ENCODE data around the gene CPTP. TPM values are rescaled to one million over a fixed set of nuclear protein-coding genes. Genes with fewer than 3 reads are reported as not detected.

CPTP gene
- total RNA-seq, 4 donors from 2014 or later = 10.4 to 42.7 (median 30.1) TPM

DNA sequence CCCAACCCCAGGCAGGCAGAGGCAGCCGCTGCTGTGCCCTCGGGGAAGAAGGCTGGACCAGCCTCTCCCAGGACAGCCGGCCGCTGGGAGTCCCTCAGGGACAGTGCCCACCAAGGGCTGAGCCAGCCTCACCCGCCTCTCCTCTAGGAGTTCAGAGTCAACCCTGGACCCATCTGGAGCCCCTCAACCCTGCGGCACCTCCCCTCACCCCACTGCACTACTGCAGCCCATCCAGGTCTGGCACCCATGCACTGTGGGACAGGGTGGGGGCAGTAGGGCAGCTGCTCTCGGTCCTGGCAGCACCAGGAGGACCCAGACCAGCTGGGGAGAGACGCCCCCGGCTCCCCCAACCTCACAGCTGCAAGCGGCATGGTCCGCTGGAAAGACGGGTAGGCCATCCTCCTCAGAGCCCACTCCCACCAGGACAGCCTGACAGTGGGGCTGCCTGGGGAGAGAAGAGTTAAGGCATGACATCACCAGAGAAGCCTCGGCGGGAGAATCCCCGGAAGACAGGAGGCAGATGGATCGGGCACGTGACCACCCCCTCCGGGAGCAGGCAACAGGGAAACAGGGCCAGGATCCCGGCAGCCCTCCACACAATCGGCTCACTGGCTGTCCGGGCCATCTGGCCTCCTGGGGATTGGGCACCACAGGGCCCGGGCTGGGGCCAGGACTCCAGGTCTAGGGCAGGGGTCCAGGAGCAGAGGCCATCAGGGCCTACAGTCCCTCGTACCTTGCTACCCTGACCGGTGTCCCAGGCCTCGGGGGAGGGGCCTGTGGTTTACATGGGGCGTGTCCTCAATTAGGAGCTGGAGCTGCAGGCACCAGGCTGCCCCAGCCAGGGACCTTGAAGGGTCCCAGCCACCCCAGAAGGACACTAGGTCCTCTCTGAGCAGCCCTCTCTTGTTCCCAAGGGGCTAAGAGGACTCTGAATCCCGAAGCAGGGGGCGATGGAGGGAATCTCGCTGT, 20.0 kb upstream of the CPTP start:
- ATAC-seq = peak; percentile 44
- Histone ChIP-seq H3K27me3 (no peaks in the 10 kb centered on the region), H3K36me3 (peaks cover 0 to 10% of the 10 kb centered on the region in 2 donors), H3K9me3 (no peaks in the 10 kb centered on the region), H3K4me1 (peaks cover 2 to 58% (median 41%) of the 10 kb centered on the region in 3 donors), H3K27ac (peak overlapping the region; percentile 39 to 89 (median 82)), H3K4me3 (peak overlapping the region; percentile 30 to 95)
- WGBS, 2 donors (ENCODE audit: low coverage in 1 of 2) = no CpG with 5 or more reads among the region's 29 CpGs
- TF ChIP-seq POLR2AphosphoS5 (IDR thresholded peaks at IDR 0.05) = peak; percentile 22
- no peak for TF ChIP-seq POLR2A (IDR thresholded peaks at IDR 0.05)

DNA sequence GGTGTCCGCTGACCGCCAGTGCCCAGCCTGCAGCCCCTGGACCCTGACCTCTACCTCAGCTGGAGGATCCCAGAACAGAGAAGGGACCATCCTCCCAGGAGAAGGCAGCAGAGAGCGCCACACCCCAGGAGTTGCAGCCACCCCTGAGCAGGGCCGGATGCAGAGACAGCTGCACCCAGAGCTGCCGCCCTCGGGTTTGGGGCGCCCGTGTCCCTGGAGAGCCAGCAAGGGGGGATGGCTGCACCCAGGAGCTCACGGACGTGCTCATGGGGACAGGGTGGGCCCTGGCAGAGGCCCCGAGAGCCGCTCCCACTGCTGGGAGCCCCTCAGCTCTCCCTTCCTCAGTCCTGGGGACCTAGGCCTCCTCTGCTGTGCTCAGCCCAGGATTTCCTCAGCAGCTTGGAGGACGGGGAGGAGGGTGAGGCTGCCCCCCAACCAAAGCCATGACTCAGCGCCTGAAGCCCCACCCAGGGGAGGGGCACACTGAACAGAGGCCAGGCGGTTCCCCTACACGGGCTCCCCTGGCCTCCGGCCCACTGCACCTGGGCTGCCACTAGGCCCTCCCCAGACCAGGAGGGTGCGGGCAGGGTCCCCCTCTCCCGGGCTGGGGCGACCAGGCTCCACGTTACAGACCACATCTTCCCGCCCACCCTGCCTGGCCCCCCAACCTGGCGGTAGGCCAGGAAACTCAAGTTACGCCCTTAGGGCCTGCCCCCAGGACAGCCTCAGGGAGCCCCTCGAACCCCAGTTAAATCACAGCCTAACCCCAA, 19.1 kb upstream of the CPTP start:
- H3K36me3 ChIP-seq = peaks cover 0 to 9% of the 10 kb centered on the region in 2 donors
- peaks cover 2 to 67% (median 42%) of the 10 kb centered on the region in 3 donors for H3K4me1 ChIP-seq
- peak overlapping the region; percentile 30 to 95 for H3K4me3 ChIP-seq
- ATAC-seq = peak; percentile 35
- H3K27me3 ChIP-seq = no peaks in the 10 kb centered on the region
- whole genome bisulfite sequencing, 2 donors (ENCODE audit: low coverage in 1 of 2) = 4% methylated on average over 3 of the region's 25 CpGs; no CpG with 5 or more reads in 1 of the 2 donors
- H3K27ac ChIP-seq = peak overlapping the region; percentile 39 to 89 (median 82)
- H3K9me3 ChIP-seq = no peaks in the 10 kb centered on the region
- peak; percentile 27 for TF ChIP-seq POLR2AphosphoS5 (IDR thresholded peaks at IDR 0.05)
- TF ChIP-seq, protein P1, sequence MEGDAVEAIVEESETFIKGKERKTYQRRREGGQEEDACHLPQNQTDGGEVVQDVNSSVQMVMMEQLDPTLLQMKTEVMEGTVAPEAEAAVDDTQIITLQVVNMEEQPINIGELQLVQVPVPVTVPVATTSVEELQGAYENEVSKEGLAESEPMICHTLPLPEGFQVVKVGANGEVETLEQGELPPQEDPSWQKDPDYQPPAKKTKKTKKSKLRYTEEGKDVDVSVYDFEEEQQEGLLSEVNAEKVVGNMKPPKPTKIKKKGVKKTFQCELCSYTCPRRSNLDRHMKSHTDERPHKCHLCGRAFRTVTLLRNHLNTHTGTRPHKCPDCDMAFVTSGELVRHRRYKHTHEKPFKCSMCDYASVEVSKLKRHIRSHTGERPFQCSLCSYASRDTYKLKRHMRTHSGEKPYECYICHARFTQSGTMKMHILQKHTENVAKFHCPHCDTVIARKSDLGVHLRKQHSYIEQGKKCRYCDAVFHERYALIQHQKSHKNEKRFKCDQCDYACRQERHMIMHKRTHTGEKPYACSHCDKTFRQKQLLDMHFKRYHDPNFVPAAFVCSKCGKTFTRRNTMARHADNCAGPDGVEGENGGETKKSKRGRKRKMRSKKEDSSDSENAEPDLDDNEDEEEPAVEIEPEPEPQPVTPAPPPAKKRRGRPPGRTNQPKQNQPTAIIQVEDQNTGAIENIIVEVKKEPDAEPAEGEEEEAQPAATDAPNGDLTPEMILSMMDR (IDR thresholded peaks at IDR 0.05) = no peak

DNA sequence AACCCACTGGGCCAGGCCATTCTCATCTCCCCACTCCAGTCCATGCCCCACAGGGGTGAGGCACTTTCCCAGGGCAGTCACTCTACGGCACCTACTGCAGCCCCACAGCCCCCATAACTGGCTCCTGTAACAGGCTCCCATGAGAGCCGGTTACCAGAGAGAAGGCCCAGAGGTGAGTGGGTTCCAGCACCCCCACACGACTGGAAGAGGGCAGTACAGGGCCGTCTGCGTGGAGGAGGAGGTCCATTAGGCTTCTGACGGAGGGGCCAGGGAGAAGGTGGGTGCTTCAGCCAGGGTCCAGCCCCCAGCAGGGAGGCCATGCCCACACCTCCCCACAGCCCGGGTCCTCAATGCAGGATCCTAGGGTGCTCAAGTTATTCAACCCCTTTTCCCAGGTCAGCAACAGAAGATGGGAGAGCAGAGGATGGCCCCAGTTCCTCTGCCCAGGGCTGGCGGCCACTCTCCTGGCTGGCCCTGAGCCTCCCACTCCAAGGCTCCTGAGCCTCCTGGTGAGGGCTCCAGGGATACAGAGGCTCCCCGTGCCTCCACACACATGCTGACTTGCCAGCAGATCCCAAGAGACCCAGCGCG, 18.4 kb upstream of the CPTP start:
- H3K27ac ChIP-seq = peak overlapping the region in 3 of 4 donors; percentile 79 to 89 (median 84)
- 0% methylated on average over 1 of the region's 11 CpGs; no CpG with 5 or more reads in 1 of the 2 donors for WGBS, 2 donors (ENCODE audit: low coverage in 1 of 2)

DNA sequence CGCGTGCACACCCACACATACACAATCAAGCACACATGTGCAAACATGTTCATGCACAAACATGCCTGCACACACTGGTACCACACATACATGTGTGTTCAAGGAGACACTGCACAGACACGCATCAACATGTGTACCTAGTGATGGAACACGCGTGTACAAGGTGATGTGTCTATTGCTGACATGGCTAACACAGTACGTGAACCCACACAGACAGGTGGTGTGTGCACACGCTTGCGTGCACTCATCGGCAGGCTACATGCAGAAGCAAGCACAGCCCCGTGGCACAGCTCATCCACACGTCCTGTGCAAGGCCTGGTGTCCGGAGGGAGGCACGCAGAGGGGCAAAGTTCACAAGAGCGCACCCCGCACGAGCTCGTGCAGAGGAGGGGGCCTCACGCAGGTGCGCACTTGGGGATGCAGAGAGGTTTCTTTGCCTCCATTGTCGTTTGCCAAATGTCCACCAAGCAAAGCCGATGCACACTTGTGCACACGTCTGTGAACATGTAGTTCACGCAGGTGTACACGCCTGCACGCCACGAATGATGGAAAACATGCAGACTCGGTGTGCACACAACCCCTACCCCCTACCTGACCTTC, 17.8 kb upstream of the CPTP start:
- WGBS, 2 donors (ENCODE audit: low coverage in 1 of 2) = 4 to 38% methylated on average over 5 of the region's 27 CpGs
- no peak for TF ChIP-seq EP300 (IDR thresholded peaks at IDR 0.05)
- no peak for TF ChIP-seq POLR2A (IDR thresholded peaks at IDR 0.05)
- TF ChIP-seq, protein P1 (IDR thresholded peaks at IDR 0.05) = no peak
- TF ChIP-seq POLR2AphosphoS5 (IDR thresholded peaks at IDR 0.05) = no peak
- ATAC-seq = no peak
- Histone ChIP-seq H3K9me3 (no peaks in the 10 kb centered on the region), H3K36me3 (peaks cover 0 to 21% of the 10 kb centered on the region in 2 donors), H3K27me3 (no peaks in the 10 kb centered on the region), H3K4me1 (peaks cover 2 to 71% (median 42%) of the 10 kb centered on the region in 3 donors), H3K27ac (peak overlapping the region in 3 of 4 donors; percentile 93 to 97 (median 95)), H3K4me3 (peak overlapping the region; percentile 64 to 95)

More for the DNA sequence above, 18.4 kb upstream of the CPTP start:
- peak overlapping the region in 1 of 2 donors; percentile 95 for H3K4me3 ChIP-seq
- no peak for ATAC-seq
- no peaks in the 10 kb centered on the region for H3K9me3 ChIP-seq
- TF ChIP-seq, protein P1 (IDR thresholded peaks at IDR 0.05) = no peak
- no peak for TF ChIP-seq EP300 (IDR thresholded peaks at IDR 0.05)
- no peak for TF ChIP-seq POLR2A (IDR thresholded peaks at IDR 0.05)
- TF ChIP-seq POLR2AphosphoS5 (IDR thresholded peaks at IDR 0.05) = no peak
- H3K27me3 ChIP-seq = no peaks in the 10 kb centered on the region
- peaks cover 0 to 15% of the 10 kb centered on the region in 2 donors for H3K36me3 ChIP-seq
- peaks cover 2 to 71% (median 42%) of the 10 kb centered on the region in 3 donors for H3K4me1 ChIP-seq
